GM18517 (cell line): ENCODE results near the gene ADARB2.
"Not testable (repeated sequence)": the region's sequence is repeated elsewhere in the genome, so short reads cannot be mapped to it uniquely, and the experiment has no call there.

Source experiments
- ATAC-seq: cut with Tn5 transposase; IDR thresholded peaks from one replicate; pipeline ENCODE4 v1.9.1; 2021; ENCODE audit warnings: mild to moderate bottlenecking, moderate library complexity; ENCODE audit not compliant: unreplicated experiment

ADARB2 gene

DNA sequence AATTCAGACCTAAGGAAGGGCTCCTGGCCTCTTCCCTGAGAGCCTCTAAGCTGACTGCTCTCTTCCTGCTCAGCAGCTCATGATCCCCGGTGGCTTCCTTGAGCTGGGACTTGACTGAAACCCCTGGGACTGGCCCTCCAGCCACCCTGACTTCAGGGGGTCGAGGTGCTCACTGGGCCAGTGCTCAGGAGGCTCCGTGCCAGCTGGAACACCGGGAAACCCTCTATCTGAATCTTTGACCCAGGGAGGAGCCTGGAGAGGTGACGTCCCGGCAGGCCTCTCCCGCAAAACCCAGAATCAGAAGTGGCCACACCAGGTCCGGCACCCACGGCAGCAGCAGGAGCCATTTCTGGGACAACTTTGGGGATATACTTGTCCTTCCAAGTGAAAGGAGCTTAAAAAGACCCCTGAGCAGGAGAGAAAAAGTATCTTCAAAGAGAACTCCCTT, 570.5 kb downstream of the ADARB2 start:
- ATAC-seq, result no peak

DNA sequence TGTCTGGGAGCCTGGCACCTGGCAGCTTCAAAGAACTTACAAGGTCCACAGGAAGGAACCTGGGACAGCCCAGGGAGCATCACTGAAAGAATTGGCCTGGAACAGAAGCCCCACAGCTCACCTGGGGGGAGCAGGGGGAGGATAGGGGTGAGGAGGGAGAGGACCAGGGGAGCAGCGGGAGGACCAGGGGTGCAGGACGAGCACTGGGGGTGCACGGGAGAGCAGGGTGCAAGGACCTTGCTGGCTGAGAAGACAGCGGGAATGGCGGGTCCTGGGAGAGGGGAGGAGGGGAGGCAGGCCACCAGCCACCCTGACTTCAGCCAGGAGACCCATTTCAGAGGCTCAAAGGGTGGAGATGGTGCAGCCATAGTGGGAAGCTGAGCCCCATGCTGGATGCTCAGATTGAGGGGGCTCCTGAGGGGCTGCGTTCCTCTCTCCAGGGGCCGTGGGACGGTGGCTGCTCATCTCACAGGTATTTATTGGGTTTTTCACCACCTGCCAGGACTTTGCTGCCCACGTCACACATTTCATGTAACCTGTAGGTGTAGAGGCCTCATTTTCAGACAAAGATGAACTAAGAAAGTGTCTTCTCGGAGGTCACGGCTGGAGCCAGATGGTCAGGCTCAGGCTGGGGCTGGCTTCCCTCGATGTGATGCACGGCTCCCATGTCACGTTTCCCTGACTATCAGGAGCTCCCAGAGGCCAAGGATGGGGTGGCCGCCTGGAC, 571.1 kb downstream of the ADARB2 start:
- ATAC-seq, result no peak

DNA sequence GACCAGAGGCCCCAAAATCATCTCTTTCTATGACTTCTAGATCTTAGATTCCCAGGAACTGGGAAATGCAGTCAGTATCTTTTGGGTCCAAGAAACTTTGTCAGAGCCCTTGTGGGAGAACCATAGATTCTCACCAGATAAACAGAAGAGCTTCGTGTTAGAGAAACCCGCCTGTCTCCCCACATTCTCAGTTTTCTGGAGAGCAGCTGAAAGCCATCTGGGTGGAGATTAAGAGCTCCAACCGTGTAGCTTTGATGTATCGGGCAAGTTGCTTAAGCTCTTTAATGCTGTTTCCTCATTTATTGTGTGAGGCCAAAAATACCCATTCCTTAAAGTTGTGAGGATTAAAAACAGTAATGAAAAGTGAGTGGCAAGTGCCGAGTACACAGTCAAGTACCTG, 573.5 kb downstream of the ADARB2 start:
- ATAC-seq, result no peak

DNA sequence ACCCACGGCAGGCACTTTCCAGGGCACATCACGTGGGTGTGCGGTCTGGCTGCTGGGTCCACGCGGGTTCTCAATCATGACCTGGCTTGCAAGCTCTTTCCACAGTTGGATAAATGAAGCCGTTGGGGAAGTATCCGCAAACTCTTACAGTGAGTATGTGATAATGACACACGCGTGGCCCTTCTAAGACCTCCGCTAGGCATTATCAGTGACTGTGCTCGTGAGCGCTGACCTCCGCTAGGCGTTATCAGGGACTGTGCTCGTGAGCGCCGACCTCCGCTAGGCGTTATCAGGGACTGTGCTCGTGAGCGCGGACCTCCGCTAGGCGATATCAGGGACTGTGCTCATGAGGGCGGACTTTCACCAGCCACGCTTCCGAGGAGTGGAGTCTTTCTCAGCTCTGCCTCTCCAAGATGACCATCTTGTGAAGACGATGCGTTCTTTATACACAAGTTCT, 574.1 kb downstream of the ADARB2 start:
- ATAC-seq, result no peak

DNA sequence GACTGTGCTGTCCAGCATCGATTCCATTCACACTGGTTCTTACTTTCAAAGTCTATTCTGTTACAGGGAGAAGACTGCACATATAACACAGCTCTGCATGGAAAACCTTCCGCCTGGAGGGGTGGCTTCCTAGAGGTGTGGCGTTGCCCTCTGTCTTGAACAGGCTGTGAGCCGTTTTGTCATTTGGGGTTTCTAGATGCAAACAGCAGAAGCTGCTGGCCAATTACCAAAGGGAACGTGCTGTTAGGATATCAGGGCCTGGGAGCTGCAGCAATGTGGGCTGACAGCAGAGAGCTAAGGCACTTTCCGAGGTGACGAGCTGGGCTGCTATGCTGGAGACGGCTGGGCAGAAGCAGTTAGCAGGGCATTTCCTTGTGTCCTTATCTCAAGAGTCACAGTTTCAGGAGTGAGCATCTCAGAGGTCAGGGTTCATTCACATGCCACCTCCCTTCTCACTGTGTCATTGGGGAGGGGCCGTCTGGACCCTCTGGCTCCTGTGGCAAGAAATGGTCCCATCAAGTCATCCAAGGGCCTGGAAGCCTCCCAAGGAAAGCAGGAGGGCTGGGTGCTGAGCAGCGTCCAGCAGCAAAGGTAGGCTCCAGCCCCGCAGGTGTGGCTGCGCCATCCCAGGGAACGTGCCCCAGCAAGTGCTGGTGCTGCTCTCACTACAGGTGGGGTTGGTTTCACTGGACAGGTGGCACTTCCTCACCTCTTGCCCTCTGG, 574.7 kb downstream of the ADARB2 start:
- no peak for ATAC-seq

DNA sequence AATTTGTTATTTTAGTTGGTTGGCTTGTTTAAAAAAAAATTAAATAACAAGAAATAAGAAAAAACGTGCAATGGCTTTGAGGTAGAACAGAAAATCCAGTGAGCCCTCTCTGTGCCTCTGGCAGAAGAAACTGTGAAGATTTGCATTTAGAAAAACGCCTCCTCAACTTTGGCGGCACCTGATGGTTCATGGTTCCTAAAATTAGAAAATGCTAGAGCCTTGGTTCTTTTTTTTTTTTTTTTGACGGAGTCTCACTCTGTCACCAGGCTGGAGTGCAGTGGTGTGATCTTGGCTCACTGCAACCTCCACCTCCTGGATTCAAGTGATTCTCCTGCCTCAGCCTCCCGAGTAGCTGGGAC, 576.0 kb downstream of the ADARB2 start:
- not testable (repeated sequence) for ATAC-seq

DNA sequence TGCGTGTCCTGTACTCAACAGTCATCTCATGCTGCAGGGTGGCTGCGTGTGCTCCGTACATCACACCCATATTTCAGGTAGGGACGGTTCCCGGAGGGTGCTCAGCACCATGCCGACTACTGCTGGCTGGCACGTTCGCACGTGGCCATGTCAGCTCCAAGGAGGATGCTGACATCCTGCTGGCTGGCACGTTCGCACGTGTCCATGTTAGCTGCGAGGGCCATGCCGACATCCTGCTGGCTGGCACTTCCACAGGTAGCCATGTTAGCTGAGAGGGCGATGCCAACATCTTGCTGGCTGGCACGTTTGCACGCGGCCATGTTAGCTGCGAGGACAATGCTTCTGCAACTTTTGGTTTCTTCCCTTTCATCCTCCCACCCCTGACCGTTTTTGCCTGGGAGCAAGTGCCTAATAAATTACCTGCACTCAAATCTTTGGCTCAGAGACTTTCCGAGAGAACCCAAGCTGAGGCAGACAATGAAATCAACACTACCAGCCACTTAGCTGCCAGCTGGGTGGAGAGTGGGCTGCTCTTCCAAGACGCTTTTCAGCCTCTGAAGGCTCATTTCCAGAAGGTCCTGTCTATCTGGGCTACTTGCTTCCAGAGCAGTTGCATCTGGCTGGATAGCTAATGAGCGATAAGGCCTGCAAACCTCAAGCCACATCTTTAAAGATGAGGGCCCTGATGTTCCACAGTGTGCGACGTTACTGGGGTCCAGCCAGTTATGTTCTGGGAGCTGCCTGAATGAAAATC, 576.6 kb downstream of the ADARB2 start:
- ATAC-seq, result no peak

DNA sequence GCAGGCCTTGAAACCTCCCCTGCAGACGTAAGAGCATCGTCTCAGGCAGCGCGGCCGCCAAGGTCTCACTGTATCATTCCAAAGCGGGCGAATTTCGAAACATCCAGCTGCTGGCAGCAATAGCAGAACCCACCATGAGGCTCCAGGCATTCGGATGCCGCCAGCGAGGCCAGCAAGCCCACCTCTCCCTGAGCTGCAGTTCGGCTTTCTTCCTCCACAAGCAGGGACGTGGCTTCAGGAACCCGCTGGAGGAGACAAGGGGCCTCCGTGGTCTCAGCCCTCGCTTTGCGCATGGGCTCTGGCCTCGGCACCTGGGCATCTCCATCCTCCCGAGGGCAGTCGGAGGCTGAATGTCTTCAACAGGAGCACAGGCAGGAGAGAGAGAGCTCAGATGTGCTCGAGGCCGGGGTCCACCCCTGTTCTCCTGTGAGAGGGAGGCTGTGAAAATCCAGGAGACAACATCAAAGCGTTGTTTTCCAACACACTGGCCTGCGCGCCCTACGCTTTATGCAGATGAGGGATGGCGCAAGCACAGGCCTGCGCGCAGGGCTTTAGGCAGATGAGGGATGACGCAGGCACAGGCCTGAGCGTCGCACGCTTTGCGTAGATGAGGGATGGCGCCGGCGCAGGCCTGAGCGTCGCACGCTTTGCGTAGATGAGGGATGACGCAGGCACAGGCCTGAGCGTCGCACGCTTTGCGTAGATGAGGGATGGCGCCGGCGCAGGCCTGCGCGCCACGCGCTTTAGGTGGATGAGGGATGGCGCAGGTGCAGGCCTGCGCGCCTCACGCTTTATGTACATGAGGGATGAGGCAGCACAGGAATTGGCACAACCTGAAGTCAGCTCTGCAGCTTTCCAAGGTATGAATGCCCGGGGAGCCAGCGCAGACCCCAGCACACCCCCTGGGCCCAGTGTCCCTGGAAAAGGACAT, 577.9 kb downstream of the ADARB2 start:
- no peak for ATAC-seq

DNA sequence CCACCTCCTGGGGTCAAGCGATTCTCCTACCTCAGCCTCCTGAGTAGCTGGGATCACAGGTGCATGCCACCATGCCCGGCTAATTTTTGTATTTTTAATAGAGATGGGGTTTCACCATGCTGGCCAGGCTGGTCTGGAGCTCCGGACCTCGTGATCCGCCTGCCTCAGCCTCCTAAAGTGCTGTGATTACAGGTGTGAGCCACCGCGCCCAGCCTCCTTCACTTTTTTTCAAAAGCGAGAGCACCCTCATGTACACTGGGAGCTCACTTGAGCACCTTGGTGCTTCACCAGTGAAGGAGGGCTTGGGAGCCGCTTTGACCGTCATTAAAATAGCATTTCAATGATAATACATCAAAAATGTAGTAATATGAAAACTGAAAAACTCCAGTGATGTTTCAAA, 578.8 kb downstream of the ADARB2 start:
- ATAC-seq, result not testable (repeated sequence)

DNA sequence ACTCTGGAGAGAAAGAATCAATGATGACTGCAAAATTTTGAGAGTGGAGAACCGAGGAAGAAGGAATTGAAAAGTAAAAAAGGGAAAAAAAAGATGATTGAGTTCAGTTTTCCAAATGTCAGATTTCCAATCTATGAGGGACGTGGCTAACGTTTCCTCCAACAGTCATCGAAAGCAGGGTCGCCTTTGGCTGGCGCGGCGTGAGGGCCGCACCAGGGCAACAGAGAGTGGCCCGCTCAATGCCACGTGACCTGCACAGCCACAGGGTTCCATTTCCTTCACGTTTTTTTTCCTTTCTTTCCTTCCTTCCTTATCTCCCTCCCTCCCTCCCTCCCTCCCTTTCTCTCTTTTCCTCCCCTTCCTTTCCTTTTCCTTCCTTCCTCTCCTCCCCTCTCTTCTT, 579.3 kb downstream of the ADARB2 start:
- ATAC-seq, result no peak

DNA sequence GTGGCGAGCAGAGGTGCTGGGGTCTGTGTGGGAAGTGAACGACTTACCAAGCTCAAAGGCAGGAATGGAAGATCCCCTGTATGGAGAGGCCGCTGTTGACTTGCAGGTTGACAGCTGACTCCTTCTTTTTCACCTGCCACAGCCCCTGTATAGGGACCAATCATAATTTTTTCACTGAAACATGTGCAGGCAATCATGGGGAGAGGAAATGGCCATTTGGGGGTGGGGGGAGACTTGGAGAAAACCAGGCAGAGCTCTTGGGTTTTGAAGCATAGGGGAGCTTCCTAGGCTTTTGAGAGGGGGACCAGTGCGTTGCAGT, 579.8 kb downstream of the ADARB2 start:
- no peak for ATAC-seq

DNA sequence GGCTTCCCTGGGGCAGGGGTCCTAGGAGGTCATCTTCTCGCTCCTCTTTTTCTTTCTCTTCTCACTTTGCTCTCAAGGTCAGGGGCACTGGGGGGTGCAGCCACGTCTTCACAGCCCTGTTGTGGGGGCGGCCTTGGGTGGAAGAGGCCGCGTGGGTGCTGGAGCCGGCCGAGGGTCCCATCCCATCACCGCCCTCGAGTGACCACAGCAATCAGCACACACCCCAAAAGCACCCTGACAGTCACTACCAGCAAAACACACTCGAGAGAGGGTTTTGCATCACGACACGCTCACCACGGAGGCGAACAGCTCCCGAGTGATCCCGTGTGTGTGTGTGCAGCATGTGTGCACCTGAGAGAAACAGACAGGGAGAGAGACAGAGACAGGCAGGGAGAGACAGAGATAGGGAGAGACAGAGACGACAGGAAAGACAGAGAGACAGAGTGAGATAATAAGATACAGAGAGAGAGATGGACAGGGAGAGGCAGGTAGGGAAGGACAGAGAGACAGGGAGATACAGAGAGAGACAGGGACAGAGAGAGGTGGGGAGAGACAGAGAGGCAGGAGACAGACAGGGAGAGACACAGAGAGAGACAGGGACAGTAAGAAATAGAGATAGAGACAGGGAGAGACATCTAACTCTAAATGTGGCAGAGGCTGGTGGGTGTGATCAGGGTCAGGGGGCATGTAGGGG, 580.3 kb downstream of the ADARB2 start:
- no peak for ATAC-seq

DNA sequence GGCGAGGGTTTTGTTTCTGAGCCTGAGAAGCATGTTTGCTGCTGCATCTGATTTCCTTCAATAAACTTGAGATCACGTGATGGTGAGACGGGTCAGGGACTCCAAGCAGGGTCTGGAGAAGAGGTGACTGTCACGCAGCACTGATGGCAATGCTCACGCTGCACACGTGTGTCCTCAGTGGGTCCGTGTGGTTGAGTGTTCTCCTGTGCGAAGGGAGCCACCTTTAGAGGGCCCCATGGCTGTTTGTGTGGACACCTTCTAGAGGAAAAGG, 580.8 kb downstream of the ADARB2 start:
- ATAC-seq, result no peak

DNA sequence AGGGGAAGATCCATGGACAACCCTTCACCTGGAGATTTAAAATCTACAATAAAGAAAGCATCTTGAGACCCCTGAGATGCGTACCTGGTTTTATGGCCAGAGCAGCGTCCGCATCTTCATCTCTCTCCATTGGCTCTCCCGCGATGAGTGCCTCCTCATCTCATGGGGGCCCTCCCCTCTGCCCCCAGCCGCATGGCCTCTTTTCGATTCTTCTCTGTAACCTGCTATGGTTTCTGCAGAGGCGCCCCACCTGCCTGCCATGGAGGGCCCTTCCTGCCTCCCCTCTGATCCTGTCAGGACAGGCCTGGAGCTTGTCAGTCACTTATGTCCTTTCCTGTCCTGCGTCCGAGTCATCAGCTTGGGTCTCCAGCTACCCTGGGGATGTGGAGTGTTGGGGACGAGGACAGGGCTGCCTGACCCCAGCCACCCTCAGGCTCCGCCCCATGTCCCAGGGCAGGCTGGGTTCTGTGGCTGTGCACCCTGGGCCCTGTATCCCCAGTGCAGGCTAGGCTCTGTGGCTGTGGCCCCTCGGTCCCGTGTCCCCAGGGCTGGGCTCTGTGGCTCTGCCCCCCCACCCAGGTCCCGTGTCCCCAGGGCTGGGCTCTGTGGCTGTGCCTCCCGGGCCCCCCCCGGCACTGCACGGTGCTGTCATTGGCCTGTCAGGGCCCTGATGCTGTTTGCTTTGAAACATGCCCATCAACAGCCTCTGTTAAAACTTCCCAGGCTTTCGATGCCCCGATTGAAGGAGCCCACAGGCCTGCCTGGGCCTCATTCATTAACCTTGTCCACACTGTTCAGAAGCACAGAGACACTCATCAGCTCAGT, 581.3 kb downstream of the ADARB2 start:
- ATAC-seq, result no peak

DNA sequence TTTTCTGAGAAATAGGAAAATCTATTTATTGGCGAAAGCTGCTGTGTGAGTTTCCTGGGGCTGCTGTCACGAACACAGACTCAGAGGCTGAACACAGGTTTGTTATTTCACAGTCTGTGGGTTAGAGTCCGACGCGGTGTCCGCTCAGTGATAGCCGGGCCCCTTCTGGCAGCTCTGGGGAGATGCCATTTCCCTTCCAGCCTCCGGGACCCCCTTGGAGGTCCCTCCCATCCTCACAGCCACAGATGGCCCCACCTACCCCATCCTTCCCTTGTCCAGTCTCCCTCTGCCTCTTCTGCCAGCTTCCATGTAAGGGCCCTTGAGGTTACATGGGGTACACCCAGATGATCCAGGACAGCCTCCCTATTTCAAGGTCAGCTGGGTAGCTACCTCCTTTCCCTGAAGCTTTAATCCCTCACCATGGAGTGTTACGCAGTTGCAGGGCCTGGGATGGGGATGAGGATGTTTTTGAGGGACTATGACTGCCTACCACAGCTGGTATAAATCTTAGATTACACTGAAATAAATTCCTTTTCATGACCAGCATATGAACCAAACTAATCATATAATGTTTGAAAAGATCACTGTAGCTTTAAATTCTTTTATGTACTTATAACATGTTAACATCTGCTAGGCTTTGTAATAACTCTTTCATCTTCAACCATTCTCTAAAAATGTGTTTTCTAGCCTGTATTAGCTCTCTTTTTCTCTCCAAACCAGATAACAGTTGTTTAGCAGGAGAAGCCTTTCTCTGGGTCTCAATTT, 582.6 kb downstream of the ADARB2 start:
- no peak for ATAC-seq

DNA sequence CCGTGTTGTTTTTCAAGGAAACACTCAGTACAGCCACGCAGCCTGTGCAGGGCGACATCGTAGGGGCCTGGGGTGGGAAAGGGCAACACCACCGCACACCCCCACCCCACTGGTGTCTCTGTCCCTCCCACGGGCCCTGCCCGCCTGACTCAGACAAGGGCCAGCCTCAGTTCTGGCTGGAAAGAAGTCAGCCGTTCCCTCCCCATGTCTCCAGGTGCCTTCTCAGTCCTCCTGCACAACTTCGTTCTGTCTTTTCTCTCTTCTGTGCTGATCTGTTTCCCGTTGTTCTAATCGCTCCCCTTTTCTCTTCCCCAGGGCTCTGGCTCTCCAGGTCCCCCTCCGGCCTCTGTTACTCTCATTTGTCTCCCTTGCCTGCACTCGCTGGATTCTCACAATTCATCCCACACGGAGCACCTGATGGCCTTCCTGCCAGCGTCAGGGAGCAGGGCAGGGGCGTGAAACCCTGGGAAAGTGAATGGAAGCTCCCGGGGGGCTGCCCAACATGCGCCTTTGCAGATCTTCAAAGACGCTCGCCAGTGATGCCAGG, 583.4 kb downstream of the ADARB2 start:
- no peak for ATAC-seq

DNA sequence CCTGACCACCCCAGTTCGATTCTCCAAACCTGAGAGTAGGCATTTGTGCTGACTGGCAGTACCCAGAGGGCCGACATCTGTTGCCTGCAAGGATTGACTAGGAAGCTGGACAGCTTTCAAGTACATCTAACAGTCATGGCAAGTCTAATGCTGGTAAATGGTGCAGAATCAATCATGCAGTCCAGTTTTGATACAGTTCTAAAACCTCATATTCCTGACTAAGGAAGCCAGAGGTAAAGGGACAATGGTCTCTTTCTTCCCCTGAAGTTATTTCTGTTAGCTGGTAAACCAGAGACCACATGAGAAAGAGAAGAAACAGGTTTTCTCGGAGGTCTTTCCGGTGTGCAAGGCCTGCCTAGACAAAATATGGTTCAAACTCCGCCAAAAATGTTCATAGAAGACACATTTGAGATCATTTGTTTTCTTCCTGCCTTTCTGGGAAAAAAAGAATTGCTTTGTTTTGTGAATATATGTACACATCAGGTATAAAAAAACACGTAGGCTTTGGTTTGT, 584.0 kb downstream of the ADARB2 start:
- no peak for ATAC-seq
